ENCODE results near the gene IL10RB. TPM values are rescaled to one million over a fixed set of nuclear protein-coding genes. Genes with fewer than 3 reads are reported as not detected.

IL10RB gene
- total and polyA plus RNA-seq, 2 of the 13 experiments (the other 11 are each of a cell fraction or from before 2014, with no cell fraction given) = 17.4 to 18.2 TPM

DNA sequence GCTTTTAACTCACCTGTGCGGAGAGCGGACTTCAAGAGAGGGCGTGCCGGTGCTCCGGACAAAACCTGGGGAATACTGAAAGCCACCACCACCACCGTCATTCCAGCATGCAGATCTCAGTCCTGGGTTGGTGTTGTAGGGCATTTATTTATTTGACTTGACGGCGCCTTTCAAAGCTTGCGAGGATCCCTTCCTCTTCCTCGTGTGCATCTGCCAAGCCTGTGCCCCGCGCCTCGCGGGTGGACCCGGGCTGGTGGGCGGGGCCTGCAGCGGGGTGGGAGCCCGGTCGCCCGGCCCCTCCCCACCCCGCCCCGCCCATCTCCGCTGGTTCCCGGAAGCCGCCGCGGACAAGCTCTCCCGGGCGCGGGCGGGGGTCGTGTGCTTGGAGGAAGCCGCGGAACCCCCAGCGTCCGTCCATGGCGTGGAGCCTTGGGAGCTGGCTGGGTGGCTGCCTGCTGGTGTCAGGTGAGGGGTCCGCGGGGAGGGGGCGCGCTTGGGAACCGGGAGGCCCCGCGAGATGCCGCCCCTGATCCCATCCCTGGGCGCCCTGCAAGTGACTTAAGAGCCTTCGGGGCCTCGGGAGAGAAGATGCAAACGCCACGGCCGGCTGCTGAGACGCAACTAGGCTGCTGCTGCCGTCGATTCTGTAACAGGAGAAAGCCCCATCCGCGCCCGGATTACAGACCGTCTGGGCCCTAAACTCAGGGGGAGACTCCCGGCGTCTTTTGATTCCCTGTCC lies at the start of gene IL10RB (continued):
- TF ChIP-seq, protein P1, sequence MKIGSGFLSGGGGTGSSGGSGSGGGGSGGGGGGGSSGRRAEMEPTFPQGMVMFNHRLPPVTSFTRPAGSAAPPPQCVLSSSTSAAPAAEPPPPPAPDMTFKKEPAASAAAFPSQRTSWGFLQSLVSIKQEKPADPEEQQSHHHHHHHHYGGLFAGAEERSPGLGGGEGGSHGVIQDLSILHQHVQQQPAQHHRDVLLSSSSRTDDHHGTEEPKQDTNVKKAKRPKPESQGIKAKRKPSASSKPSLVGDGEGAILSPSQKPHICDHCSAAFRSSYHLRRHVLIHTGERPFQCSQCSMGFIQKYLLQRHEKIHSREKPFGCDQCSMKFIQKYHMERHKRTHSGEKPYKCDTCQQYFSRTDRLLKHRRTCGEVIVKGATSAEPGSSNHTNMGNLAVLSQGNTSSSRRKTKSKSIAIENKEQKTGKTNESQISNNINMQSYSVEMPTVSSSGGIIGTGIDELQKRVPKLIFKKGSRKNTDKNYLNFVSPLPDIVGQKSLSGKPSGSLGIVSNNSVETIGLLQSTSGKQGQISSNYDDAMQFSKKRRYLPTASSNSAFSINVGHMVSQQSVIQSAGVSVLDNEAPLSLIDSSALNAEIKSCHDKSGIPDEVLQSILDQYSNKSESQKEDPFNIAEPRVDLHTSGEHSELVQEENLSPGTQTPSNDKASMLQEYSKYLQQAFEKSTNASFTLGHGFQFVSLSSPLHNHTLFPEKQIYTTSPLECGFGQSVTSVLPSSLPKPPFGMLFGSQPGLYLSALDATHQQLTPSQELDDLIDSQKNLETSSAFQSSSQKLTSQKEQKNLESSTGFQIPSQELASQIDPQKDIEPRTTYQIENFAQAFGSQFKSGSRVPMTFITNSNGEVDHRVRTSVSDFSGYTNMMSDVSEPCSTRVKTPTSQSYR (CRISPR knock-in tag; IDR thresholded peaks at IDR 0.05; ENCODE audit: borderline replicate concordance) = peak; percentile 15; the same call in 1 of the 2 replicates
- TF ChIP-seq ZNF350 (CRISPR knock-in tag; IDR thresholded peaks at IDR 0.05; ENCODE audit: borderline replicate concordance, low read depth) = no peak
- TF ChIP-seq SRSF9 (IDR thresholded peaks at IDR 0.05; ENCODE audit: borderline replicate concordance, insufficient read depth, low read depth, low read length, poor library complexity, severe bottlenecking) = no peak
- TF ChIP-seq NPAS2 (CRISPR knock-in tag; IDR thresholded peaks at IDR 0.05; ENCODE audit: borderline replicate concordance) = no peak
- TF ChIP-seq ISL2 (CRISPR knock-in tag; IDR thresholded peaks at IDR 0.05) = no peak
- TF ChIP-seq ZNF564 (CRISPR knock-in tag; IDR thresholded peaks at IDR 0.05) = no peak
- TF ChIP-seq ZNF431 (CRISPR knock-in tag; IDR thresholded peaks at IDR 0.05; ENCODE audit: borderline replicate concordance, low read depth) = no peak
- no peak for TF ChIP-seq ZFYVE20 (CRISPR knock-in tag; IDR thresholded peaks at IDR 0.05; ENCODE audit: borderline replicate concordance, low read depth)
- TF ChIP-seq ZFP41 (CRISPR knock-in tag; IDR thresholded peaks at IDR 0.05; ENCODE audit: borderline replicate concordance) = no peak
- TF ChIP-seq, protein P2, sequence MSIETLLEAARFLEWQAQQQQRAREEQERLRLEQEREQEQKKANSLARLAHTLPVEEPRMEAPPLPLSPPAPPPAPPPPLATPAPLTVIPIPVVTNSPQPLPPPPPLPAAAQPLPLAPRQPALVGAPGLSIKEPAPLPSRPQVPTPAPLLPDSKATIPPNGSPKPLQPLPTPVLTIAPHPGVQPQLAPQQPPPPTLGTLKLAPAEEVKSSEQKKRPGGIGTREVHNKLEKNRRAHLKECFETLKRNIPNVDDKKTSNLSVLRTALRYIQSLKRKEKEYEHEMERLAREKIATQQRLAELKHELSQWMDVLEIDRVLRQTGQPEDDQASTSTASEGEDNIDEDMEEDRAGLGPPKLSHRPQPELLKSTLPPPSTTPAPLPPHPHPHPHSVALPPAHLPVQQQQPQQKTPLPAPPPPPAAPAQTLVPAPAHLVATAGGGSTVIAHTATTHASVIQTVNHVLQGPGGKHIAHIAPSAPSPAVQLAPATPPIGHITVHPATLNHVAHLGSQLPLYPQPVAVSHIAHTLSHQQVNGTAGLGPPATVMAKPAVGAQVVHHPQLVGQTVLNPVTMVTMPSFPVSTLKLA (IDR thresholded peaks at IDR 0.05) = no peak
- no peak; the same call in 1 of the 2 replicates for TF ChIP-seq MEF2D (CRISPR knock-in tag; IDR thresholded peaks at IDR 0.05)
- TF ChIP-seq SMAD9 (CRISPR knock-in tag; IDR thresholded peaks at IDR 0.05) = no peak
- TF ChIP-seq CC2D1A (CRISPR knock-in tag; IDR thresholded peaks at IDR 0.05) = no peak
- peak; percentile 75 for TF ChIP-seq ZNF407 (CRISPR knock-in tag; IDR thresholded peaks at IDR 0.05; ENCODE audit: not compliant biosample characterization)
- no peak for TF ChIP-seq NR0B2 (CRISPR knock-in tag; IDR thresholded peaks at IDR 0.05)
